GM12874 (cell line): ENCODE measurements around the gene VPS41.

Experiments used
- CTCF ChIP-seq: IDR thresholded peaks from 2 replicates; pipeline ENCODE4 v1.5.1; 2011; ENCODE audit warnings: low read depth, mild to moderate bottlenecking, control low read depth, low read length, moderate library complexity; ENCODE audit not compliant: insufficient read depth

VPS41 gene

GRCh38 chr7:38928506-38928905, 19.5 kb upstream of the VPS41 start:
- no peak for TF ChIP-seq CTCF

DNA sequence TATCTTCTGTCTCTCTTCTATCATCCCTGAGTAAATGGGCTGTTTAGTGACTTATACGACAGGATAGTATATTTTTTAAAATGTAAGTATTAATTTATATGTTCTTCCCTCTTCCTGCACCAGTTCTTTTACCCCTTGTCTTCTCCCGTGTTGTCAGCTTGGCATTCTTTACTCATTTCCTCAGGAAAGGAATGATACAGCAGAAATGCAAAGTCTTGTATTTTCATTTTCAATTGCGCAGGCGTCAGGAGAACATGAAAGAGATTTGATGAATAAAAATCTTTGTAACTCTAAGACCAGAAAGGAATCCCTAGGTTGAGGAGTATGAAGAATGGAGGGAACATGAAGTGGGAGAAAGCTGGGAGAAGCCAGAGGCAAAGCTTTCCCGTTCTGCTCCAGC, 18.8 kb upstream of the VPS41 start:
- no peak for TF ChIP-seq CTCF

- TF ChIP-seq CTCF, result no peak
Measured at GRCh38 chr7:38920731-38921130, 11.7 kb upstream of the VPS41 start.

DNA sequence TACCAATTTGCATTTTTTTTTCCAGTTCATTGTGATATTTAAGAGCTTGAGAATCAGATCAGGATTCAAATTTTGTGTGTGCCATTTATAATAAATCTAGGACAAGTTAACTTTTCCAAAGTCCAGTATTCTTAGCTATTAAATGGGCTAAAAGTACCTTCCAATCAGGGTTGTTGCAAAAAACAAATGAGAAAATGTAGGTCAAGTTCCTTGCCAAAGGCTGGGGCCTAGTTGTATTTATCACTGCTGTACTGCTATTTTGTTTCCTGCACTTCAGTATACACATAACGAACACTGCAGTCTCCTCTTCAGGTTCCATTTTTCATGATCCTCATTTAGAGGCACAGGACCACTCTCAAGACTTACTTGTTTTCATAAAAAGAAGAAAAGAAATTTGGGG, 7.4 kb upstream of the VPS41 start:
- TF ChIP-seq CTCF, result no peak

DNA sequence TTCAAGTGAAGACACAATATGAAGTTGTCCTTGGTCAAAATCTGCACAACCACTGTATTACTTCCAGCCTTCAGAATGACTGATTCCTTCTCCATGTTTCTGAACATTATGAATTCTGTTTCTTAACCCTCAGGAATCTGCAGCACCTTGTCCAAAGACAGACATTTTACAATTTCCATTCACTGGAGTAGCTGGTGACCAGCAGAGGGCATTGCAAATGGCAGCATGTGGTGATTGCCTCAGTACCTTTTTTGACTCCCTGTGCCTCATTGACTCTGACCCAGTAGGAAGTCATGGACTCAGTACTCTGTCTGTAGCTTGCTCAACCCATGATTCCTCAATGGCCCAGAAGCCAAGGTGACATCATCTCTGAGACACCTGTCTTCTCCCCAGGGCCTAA, 879 bp upstream of the VPS41 start:
- no peak for TF ChIP-seq CTCF

- no peak for TF ChIP-seq CTCF
Measured at GRCh38 chr7:38907766-38908165, 1.2 kb downstream of the VPS41 start.

DNA sequence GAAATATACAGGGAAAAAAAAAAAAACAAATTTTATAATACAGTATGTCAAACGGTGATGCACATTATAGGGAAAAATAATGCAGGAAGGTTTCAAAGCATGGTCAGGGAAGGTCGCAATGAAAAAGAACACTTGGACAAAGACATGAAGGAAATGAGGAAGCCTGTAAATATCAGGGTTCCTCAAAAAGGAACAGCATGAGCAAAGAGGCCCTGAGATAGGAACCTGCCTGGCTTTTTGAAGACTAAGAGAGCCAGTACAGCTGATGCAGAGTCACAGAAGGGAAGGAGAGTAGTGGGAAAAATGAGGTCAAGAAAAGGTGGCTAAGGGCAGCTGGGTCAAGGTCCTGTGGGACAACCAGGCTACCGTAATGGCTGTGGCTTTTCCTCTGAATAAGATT, 1.9 kb downstream of the VPS41 start:
- TF ChIP-seq CTCF, result no peak
